Esophagus squamous epithelium (tissue), 4 donors: ENCODE data around the gene PHTF2.

Source experiments
- CTCF ChIP-seq, 6 experiments: fragments of 450-650 bp in 4 of 6; fragments of 200-600 bp in 2 of 6; sonication (generic) in 2 of 6; IDR thresholded peaks; one replicate each; pipeline ENCODE4 v1.5.1; 2016 to 2019; ENCODE audit warnings: antibody characterized with exemption in 6 of 6, mild to moderate bottlenecking in 4 of 6, moderate library complexity in 4 of 6
- POLR2A ChIP-seq, 4 donors: fragments of 450-650 bp; IDR thresholded peaks; one replicate each; pipeline ENCODE4 v1.6.1; 2017; ENCODE audit warnings: antibody characterized with exemption in 4 of 4, mild to moderate bottlenecking in 4 of 4, moderate library complexity in 3 of 4

GRCh38 chr7:77802557-77803405, 4.2 kb downstream of the PHTF2 start:
- TF ChIP-seq CTCF (IDR thresholded peaks at IDR 0.05): no peak
- TF ChIP-seq POLR2A (IDR thresholded peaks at IDR 0.05): no peak
